Esophagus muscularis mucosa (tissue), 3 donors: ENCODE data around the gene HMX3.

Experiments used
- POLR2AphosphoS5 ChIP-seq, 2 donors: sonication (generic); formaldehyde crosslinking; IDR thresholded peaks; one replicate each; pipeline ENCODE4 v1.6.1; 2017; ENCODE audit warnings: antibody characterized with exemption in 2 of 2
- TF ChIP-seq, protein P1 (sequence below), 3 experiments: fragments of 200-600 bp in 2 of 3; fragments of 450-650 bp in 1 of 3; sonication (generic) in 2 of 3; IDR thresholded peaks; one replicate each; pipeline ENCODE4 v1.5.1; 2017 to 2019; ENCODE audit warnings: antibody characterized with exemption in 3 of 3, mild to moderate bottlenecking in 2 of 3, moderate library complexity in 1 of 3

DNA sequence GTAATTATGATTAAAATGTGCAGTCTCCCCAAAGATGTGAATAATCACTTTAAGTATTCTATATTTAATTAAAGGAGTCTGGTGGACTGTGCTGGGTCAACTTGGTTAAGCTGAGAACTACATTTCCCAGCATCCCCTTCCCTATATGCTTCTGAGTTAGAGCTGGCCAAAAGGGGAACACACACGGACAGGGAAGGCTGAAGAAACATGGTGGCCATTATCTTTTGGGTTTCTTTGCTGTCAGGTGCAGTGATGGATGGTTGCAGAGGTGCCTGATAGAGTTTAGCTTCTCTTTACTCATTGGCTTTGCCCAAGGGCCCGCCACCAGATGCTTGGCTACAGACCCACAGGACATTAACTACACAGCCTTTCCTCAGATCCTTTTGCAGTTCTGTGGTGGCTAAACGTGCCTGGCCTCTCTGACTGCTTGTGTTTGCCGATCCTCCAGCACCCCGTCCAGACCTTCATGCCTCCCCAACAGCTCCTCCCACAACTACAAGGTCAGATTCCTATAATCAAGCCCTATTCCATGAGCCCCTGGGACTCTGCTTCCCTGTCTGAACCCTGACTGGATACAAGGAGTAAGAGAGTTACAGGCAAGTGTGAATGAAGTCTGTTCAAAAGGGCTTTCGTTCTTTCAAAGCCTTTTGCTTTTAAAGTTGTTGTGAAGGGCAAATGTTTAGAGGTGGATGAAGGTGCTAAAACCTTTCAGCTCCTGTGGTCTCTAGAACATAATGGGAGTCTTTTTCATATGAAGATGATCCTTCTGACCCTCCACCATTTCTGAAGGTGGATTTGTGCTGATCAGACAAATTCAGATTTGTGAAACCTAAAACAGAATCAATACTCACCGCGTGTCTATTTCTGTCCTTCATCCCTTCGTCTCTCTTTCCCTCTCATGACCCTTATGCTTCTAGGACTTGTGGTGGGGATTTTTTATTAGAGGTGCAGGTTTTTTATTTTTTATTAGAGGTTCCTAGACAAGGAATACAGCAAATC is 39.9 kb downstream of the HMX3 start:
- TF ChIP-seq, protein P1, sequence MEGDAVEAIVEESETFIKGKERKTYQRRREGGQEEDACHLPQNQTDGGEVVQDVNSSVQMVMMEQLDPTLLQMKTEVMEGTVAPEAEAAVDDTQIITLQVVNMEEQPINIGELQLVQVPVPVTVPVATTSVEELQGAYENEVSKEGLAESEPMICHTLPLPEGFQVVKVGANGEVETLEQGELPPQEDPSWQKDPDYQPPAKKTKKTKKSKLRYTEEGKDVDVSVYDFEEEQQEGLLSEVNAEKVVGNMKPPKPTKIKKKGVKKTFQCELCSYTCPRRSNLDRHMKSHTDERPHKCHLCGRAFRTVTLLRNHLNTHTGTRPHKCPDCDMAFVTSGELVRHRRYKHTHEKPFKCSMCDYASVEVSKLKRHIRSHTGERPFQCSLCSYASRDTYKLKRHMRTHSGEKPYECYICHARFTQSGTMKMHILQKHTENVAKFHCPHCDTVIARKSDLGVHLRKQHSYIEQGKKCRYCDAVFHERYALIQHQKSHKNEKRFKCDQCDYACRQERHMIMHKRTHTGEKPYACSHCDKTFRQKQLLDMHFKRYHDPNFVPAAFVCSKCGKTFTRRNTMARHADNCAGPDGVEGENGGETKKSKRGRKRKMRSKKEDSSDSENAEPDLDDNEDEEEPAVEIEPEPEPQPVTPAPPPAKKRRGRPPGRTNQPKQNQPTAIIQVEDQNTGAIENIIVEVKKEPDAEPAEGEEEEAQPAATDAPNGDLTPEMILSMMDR (IDR thresholded peaks at IDR 0.05) = no peak
- TF ChIP-seq POLR2AphosphoS5 (IDR thresholded peaks at IDR 0.05) = no peak
